HG03175 (cell line): ENCODE results near the gene CSMD2.

Source experiments
- ATAC-seq: cut with Tn5 transposase; IDR thresholded peaks from one replicate; pipeline ENCODE4 v1.9.1; 2021; ENCODE audit warnings: mild to moderate bottlenecking, moderate library complexity; ENCODE audit not compliant: unreplicated experiment

Gene CSMD2

DNA sequence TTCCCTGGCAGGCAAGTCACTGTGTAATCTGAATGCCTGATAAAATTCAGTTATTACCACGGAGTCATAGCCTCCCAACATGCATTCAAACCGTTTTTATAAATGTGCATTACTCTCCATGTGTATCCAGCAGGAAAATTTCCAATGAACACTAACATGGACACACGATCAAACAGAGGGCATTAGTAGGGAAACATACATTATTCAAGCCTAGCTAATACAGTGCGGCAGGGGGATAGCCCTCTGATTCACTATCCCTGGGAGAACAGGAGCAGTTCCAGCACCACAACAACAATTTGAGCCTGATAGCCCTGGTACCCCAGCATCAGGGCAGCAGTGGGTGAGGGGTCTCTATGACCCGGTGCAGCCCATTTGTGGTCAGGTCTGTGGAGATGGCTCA is 337.0 kb downstream of the CSMD2 start:
- ATAC-seq: no peak

- no peak for ATAC-seq
Measured at GRCh38 chr1:33826711-33827110, 338.3 kb downstream of the CSMD2 start.

DNA sequence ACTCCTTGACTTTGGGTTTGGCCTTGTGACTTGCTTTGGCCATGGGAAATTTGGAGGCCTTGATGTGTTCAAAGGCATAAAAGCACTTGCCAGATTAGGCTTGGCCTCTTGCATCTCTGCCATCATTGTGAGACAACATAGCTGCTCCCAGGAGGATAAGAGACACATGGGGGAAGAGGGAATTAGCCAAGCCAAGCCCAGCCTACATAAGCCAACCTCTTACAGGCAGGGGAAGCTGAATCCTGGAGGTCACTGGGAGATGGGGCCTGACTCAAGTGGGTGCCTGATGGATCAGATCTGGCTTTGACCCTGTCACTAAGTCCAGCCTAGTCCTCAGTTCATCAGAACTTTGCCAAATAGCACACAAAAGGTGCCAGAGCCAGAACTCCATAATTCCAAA is 338.7 kb downstream of the CSMD2 start:
- ATAC-seq: no peak

GRCh38 chr1:33825506-33825905 is 339.5 kb downstream of the CSMD2 start:
- no peak for ATAC-seq

DNA sequence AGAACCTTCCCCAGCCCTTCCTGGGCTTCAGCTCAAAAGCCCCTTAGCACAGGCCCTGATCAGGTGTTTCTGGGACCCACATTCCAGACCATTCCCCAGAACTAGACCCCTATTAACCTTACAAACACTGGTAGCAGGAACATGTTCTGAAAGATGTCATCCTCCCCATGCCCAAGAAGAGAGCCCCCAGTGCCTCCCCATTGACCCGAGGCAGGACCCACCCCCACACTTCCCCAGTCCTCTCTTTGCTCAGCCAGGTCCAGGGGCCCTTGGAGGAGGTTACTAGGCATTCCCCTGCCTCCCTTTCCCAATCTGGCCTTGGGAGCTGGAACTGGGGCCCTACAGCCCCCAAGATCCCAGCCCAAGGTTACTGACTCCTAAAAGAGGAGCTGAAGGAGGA is 340.1 kb downstream of the CSMD2 start:
- no peak for ATAC-seq

GRCh38 chr1:33824321-33824720 is 340.7 kb downstream of the CSMD2 start:
- no peak for ATAC-seq

- ATAC-seq: no peak
Measured at GRCh38 chr1:33823830-33824229, 341.2 kb downstream of the CSMD2 start.

DNA sequence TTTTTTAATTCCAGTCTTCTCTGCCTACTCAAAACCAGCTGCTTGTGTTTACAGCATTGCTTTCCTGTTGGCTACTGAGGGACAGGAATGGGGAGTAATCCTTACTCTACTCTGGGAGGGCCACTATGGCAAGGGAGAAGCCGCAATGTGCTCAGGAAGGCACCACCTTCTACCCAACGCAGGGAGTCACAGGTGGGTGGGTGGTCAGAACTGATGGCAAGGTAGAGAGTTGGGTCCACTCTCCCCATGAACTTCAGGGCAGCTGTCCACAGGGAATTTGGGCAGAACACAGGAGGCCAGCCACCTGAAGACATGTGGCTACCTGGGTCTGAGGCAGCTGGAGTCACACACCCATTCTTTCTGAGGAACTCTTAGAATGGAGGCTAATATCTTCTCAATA is 341.6 kb downstream of the CSMD2 start:
- no peak for ATAC-seq

GRCh38 chr1:33822396-33822795 is 342.6 kb downstream of the CSMD2 start:
- ATAC-seq: no peak

DNA sequence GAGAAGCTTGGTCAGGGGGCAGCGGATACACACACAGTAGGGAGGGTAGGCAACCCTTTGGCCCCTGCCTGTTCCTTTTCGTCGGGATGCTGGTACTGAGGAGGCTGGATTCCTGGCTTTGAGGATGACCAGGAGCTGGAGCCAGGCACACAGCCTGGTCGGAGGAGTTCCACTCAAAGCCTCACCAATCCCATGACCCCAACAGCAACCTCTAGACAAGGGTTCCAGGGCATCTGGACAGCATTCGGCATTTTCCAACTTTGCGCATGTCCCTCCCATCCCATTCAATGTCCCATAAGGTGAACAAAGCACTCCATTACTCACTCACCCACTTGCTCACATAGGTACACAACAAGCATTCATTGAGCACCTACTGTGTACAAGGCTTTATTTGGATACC is 343.7 kb downstream of the CSMD2 start:
- ATAC-seq: no peak

DNA sequence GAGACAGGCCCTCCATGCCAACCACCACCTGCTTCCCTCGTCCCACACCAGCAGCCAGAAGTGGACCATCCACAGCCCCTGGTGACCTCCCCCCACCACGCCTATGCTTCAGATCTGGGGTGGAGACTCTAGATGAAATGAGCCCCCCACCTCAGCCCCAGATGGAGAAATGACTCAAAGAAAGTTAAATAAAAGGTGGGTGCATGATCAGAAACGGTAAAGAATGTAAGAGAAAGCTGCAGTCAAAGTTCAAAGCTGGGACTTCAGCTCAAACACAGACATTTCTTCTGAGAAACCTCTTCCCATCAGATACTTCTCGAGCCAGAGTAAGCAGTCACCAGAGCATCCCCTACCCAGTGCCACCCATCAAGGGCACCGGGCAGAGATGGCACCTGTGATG is 344.2 kb downstream of the CSMD2 start:
- ATAC-seq: no peak

DNA sequence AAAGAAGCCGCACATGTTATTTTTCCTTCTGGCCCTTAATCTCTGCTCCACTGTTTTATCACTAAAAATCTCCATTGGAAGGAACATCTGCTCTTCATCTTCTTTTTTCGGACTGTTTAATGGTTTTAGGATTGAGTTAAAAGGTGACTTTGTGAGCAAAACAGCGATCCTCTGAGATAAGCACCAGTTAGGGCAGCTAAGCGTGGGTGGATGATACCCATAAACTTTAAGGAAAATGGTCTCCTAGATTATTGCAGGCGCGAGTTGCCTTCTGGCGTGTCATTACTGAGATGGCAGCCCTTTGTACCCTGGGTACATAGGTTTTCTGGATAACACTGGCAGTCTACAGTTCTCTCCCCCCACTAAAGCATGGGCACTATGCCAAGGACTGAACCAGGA is 345.1 kb downstream of the CSMD2 start:
- no peak for ATAC-seq

DNA sequence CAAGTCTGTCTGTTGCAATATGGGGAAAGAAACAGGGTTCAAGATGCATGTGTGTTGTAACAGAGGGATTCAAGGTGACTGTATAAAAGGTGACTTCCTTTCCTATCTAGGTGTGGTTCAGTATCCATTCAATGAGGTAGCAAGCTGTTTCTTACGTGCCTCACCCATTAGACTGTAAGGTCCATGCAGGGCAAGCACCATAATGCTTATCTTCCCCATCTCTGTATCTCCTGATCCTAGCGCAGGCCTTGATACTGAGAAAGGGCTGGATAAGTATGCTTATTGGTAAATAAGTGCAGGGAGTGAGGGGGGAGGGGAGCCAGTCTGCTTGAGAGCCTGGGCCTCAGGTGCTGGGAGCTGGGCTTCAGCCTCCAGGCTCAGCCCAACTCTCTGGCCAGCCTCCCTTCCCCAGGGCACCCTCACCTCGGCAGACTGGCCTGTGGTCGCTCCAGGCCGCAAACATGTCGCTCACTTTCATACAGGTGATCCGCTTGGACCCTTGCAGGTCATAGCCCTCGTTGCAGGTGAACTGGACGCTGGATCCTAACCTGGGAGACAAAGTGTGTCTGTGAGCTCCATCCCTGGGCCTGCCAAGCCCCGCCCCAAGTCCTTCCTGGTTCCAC is 345.6 kb downstream of the CSMD2 start:
- no peak for ATAC-seq

DNA sequence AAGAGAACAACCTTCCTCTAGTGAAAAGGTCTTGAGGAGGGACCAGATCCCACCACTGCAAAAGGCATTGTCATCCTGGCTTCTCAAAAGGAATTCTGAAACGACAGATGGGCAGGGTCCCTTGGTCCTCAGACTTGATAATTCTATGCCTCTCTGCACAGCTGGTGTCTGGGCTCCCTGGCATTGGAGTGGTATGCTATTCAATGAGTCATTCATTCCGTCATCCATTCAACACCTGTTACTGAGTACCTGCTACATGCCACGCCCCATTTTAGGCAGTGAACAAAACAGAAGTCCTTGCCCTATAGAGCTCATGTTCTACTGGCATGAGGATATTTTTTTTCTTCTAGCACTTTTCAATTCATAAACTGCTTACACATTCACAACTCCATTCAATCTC is 347.0 kb downstream of the CSMD2 start:
- ATAC-seq: no peak

GRCh38 chr1:33815061-33815460 is 350.0 kb downstream of the CSMD2 start:
- ATAC-seq: no peak

DNA sequence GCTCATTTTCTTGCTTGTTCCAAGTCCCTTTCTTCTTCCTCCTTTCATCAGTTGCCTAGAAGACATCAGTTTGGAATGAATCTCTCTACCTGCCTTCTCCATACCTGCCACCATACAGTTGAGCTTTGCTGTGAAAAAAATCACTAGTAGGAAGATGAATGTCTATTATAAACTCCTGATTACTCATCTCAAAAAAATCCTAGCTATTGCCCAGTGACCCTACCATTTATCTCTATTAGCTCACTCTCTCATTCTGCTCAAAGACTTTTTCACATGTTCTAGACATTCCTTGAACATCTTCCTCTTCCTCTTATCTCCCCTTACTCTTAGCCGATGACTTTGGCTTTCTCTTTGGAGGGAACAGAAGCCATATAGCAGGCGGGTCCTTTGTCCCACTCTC is 350.9 kb downstream of the CSMD2 start:
- ATAC-seq: no peak

GRCh38 chr1:33810571-33810970 is 354.5 kb downstream of the CSMD2 start:
- no peak for ATAC-seq

DNA sequence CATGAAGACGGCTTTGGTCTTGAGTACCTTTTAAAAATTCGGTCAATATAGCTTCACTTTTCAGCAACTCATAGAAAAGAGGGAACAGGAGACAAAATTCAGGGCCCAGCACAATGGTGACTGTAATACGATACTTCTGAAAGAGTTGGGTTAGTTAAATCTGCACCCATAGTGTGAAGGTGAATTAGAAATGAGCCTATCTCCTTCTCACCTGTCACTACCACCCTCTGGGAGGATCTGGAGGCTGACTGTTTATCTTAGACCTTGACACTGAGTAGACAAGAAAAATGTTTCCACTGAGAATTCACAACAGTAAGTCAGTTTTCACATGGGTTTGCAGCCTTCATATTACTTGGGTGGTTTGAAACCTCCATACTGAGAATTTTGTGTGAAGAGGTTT is 359.0 kb downstream of the CSMD2 start:
- no peak for ATAC-seq

DNA sequence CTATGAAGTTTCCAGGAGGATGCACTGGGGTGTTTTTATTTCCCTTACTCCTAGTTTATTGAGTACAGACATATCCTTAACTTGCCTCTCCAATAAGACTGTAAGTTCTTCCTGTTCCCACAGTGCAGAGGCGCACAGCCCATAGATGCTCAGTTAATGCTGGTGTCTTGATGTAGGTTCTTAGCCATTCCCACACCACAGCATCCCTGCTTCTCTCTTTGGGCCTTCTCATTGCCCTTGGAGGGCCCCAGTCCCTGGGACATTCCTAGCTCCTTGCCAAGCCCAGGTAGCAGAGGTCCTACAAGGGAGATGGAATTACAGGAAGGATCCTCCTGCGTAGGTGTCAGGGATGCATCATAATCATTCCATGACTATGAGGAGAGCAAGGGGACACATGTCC is 362.8 kb downstream of the CSMD2 start:
- ATAC-seq: no peak

DNA sequence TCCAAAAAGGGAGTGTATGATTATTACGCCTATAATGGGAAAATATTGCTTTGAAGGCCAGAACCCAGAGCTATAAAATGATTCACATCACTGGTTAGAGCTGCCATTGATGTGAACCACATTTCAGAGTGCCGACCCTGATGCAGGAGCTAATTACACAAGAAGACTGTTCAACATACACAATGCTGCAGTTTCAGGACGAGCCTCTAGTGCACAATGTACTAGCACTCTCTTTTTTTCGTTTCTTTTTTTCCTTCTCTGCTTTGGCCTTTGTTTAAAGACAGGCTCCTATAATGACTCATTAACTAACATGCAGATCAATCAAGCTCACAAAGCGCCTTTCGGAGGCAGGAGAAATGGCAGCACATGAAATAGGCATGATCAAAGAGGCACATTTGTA is 367.2 kb downstream of the CSMD2 start:
- ATAC-seq: no peak

DNA sequence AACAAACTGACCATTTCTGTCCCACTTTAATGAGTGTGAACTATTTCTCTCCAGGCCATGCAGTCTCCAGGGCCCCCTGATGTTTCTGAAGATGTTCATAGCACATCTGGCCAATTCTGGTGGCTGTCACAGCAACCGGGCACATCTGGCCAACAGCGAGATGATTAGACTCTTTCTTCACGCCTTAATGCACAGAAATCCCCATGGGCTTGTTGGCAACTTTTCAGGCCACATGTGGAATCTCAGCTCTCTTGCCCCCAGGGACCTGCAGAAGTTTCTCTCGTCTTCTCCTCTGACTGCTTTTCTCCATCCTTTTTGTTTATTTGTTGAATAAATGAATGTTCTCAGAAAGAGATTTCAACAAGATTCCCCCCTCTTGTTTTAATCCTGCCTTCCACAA is 372.4 kb downstream of the CSMD2 start:
- ATAC-seq: no peak

DNA sequence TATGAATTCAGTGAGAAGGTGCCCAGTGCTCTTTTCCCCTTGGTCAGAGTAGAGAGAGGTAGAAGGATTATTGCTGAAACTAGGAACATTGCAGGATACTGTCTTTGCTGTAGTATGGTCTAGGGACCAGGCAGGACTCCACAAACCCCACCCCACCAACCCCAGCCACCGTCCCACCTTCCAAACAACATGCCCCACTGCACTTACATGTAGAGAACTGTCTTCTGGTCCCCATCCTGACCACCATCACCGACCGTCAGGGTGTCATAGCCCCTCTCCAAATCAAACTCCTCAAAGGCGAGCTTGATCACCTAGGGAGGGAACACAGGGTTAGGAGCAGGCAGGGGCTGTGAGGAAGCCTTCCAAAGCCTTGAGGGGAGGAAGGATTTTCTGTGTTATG is 372.8 kb downstream of the CSMD2 start:
- ATAC-seq: no peak

DNA sequence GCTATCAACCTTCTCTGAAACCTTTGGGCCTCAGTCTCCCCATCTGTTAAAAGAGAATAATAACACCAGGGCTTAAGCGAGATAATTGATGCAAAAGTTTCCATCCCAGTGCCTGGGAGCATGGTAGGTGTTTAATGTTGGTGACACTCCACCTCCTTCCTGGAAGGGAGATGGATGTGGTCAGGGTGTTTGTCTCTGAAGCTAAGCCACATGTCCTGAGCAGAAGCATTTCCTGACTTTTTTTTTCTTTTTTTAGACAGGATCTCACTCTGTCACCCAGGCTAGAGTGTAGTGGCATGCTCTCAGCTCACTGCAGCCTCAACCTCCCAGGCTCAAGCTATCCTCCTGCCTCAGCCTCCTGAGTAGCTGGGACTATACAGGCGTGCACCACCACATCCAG is 373.8 kb downstream of the CSMD2 start:
- no peak for ATAC-seq

DNA sequence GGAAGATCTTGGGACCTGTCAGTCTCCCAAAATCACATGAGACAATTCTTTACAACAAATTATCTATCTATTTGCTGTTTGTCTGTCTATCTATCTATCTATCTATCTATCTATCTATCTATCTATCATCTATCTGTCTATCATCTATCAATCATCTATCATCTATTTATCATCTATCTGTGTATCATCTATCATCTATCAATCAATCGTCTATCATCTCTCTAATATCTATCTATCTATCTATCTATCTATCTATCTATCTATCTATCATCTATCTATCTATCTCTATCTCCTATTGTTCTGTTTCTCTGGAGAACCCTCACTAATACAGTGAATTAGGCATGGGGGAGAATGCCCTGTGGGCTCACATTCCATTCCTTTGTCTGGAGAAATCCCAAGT is 374.5 kb downstream of the CSMD2 start:
- no peak for ATAC-seq
